HCT116 (cell line): Measurements from ENCODE around the gene MTOR. TPM values are rescaled to one million over a fixed set of nuclear protein-coding genes. Genes with fewer than 3 reads are reported as not detected.

Source experiments
- ATAC-seq: fragments of 200-7000 bp; cut with Tn5 transposase; 2 replicates; pipeline ENCODE4 v1.9.1; 2020; ENCODE audit warnings: mild to moderate bottlenecking, moderate library complexity
- BruUV-seq: library from RNA; stranded (reverse); fragments of 400-500 nt; replicated peaks from 2 replicates; lab custom pipeline; 2021; lab: Mats Ljungman, UMichigan
- CTCF ChIA-PET: fragments of 300-600 bp; sonication (Branson Sonifier 250); formaldehyde crosslinking; loops from one replicate; lab custom pipeline; 2021; ENCODE audit warnings: antibody characterized with exemption; lab: Charles Lee
- POLR2A ChIA-PET: fragments of 300-600, 350-600 bp; sonication (Branson Sonifier 250); formaldehyde crosslinking; loops from one replicate; lab custom pipeline; 2021; ENCODE audit warnings: antibody characterized with exemption; lab: Charles Lee
- RAD21 ChIA-PET, 2 experiments: fragments of 300-600 bp; sonication (Branson Sonifier 250); formaldehyde crosslinking; loops; one replicate each; lab custom pipeline; 2023; ENCODE audit warnings: low total read pairs in 2 of 2; ENCODE audit not compliant: uncharacterized antibody in 2 of 2, unreplicated experiment in 2 of 2, low non-redundant PET in 1 of 2; lab: Charles Lee
- DNase-seq: peaks from one replicate; pipeline ENCODE4 v3.0.0-alpha.2; 2010; ENCODE audit warnings: low read depth, low spot score
- H2AFZ ChIP-seq: fragments of 200-600 bp; shearing (Covaris generic), sonication (generic); 2 replicates; pipeline ENCODE4 v1.6.1; 2017; ENCODE audit warnings: low read depth, mixed run types, mixed read lengths, antibody characterized with exemption, low read length; ENCODE audit not compliant: poor library complexity, severe bottlenecking
- H3K27ac ChIP-seq: 2 replicates; pipeline ENCODE4 v1.5.1; 2012; ENCODE audit warnings: low read depth, low read length
- H3K27me3 ChIP-seq: fragments of 200-600 bp; sonication (generic); 2 replicates; pipeline ENCODE4 v1.6.1; 2016; ENCODE audit warnings: mixed run types, low read length, mixed read lengths; ENCODE audit not compliant: insufficient read depth
- H3K36me3 ChIP-seq, 2 experiments: fragments of 200-500 bp in 1 of 2; fragments of 200-600 bp in 1 of 2; sonication (Bioruptor generic) in 1 of 2; sonication (generic) in 1 of 2; 2 replicates each; pipeline versions ENCODE4 v1.5.1 to v1.6.1; 2014 to 2016; ENCODE audit warnings: low read length in 2 of 2, inconsistent platforms in 1 of 2, mixed read lengths in 1 of 2, mixed run types in 1 of 2; ENCODE audit not compliant: insufficient read depth in 2 of 2, control insufficient read depth in 1 of 2
- H3K4me1 ChIP-seq, 2 experiments: fragments of 200-600 bp in 1 of 2; sonication (generic) in 1 of 2; 2 replicates each; pipeline versions ENCODE4 v1.5.1 to v1.6.1; 2012 to 2017; ENCODE audit warnings: low read length in 2 of 2, inconsistent platforms in 1 of 2, mild to moderate bottlenecking in 1 of 2, mixed read lengths in 1 of 2, mixed run types in 1 of 2, moderate library complexity in 1 of 2; ENCODE audit not compliant: insufficient read depth in 2 of 2, control insufficient read depth in 1 of 2
- H3K4me2 ChIP-seq: fragments of 200-600 bp; sonication (generic); 2 replicates; pipeline ENCODE4 v1.6.1; 2017; ENCODE audit warnings: mixed run types, low read length, mixed read lengths
- H3K4me3 ChIP-seq, 2 experiments: fragments of 200-600 bp in 1 of 2; sonication (generic) in 1 of 2; replicated peaks in 1 of 2; 2 replicates each; pipeline ENCODE4 v1.5.1; 2011 to 2016; ENCODE audit warnings: low read length in 2 of 2, control low read depth in 1 of 2, low read depth in 1 of 2, mild to moderate bottlenecking in 1 of 2, mixed read lengths in 1 of 2, mixed run types in 1 of 2
- H3K79me2 ChIP-seq: fragments of 200-600 bp; sonication (generic); 2 replicates; pipeline ENCODE4 v1.6.1; 2017; ENCODE audit warnings: mild to moderate bottlenecking, mixed run types, low read length, moderate library complexity, mixed read lengths; ENCODE audit not compliant: insufficient read depth
- H3K9ac ChIP-seq: fragments of 200-600 bp; sonication (generic); 2 replicates; pipeline ENCODE4 v1.6.1; 2016; ENCODE audit warnings: low read length, mixed read lengths
- H3K9me2 ChIP-seq: fragments of 200-600 bp; sonication (generic), shearing (Covaris generic); 2 replicates; pipeline ENCODE4 v1.6.1; 2017; ENCODE audit warnings: mixed run types, mild to moderate bottlenecking, moderate library complexity; ENCODE audit not compliant: insufficient read depth
- H3K9me3 ChIP-seq, 2 experiments: fragments of 200-500 bp in 1 of 2; fragments of 200-600 bp in 1 of 2; sonication (Bioruptor generic) in 1 of 2; sonication (generic) in 1 of 2; 2 replicates each; pipeline ENCODE4 v1.6.1; 2014 to 2017; ENCODE audit warnings: low read length in 2 of 2, mixed read lengths in 2 of 2, inconsistent platforms in 1 of 2, low read depth in 1 of 2, mild to moderate bottlenecking in 1 of 2, mixed run types in 1 of 2, moderate library complexity in 1 of 2; ENCODE audit not compliant: control insufficient read depth in 1 of 2, insufficient read depth in 1 of 2
- H4K20me1 ChIP-seq: fragments of 200-600 bp; sonication (generic), shearing (Covaris generic); 2 replicates; pipeline ENCODE4 v1.6.1; 2017; ENCODE audit warnings: mixed run types, mild to moderate bottlenecking, moderate library complexity; ENCODE audit not compliant: insufficient read depth
- CTCF ChIP-seq, 3 experiments: fragments of 200-600 bp in 1 of 3; sonication (generic) in 1 of 3; IDR thresholded peaks in 2 of 3; conservative IDR thresholded peaks in 1 of 3; 2 replicates each; pipeline ENCODE4 v1.5.1; 2012 to 2017; ENCODE audit warnings: low read depth in 2 of 3, low read length in 2 of 3, antibody characterized with exemption in 1 of 3, borderline replicate concordance in 1 of 3, control low read depth in 1 of 3, mild to moderate bottlenecking in 1 of 3, mixed read lengths in 1 of 3, mixed run types in 1 of 3, moderate library complexity in 1 of 3; ENCODE audit not compliant: insufficient read depth in 1 of 3
- ELF1 ChIP-seq: IDR thresholded peaks from 2 replicates; pipeline ENCODE4 v1.6.1; 2012; ENCODE audit warnings: low read depth, borderline replicate concordance
- intact Hi-C: fragments of 100-400 bp; cut with micrococcal nuclease; formaldehyde crosslinking; loops from 2 replicates; pipeline ENCODE4 v1.10.0; 2022
- total RNA-seq: library from RNA; stranded (reverse); gene quantifications from one replicate; pipeline ENCODE4 v1.2.1, GENCODE V29; 2021; ENCODE audit not compliant: unreplicated experiment

The MTOR gene
- total RNA-seq, 1 experiment from 2014 or later, result 42.2 TPM

DNA sequence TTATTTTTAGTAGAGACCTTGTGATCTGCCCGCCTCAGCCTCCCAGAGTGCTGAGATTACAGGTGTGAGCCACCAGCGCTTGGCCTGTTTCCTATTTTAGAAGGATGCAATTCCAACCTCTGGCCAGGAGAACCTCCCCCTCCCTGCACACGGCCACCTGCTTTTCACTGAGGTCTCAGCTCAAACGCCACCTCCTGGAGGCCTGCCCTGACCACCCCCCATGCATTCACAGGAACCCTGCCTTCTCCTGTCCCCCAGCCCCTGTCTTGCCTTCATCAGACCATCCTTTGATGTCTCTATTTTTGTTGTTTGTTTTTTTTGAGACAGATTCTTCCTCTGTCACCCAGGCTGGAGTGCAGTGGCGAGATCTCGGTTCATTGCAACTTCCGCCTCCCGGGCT is 204.9 kb downstream of the MTOR start:
- Histone ChIP-seq H3K4me2 (peak overlapping the region; percentile 95; the same call in 1 of the 2 replicates), H3K4me3 (no peak overlapping the region), H4K20me1 (no peaks in the 10 kb centered on the region), H3K79me2 (peaks cover 44% of the 10 kb centered on the region), H3K9me2 (no peaks in the 10 kb centered on the region), H3K27me3 (no peaks in the 10 kb centered on the region), H3K36me3 (peaks cover 2 to 25% of the 10 kb centered on the region in 2 experiments; a peak in 2 of 4 replicates), H3K9ac (no peak overlapping the region), H3K4me1 (peaks cover 6 to 21% of the 10 kb centered on the region in 2 experiments; a peak in 3 of 4 replicates), H3K27ac (no peak overlapping the region), H2AFZ (no peak overlapping the region), H3K9me3 (no peaks in the 10 kb centered on the region)
- ATAC-seq (no peak), DNase-seq (no peak)
- ChIA-PET CTCF (no interaction called here), POLR2A (no interaction called here), RAD21 (no interaction called here)
- TF ChIP-seq ELF1, result no peak
- TF ChIP-seq CTCF (IDR thresholded peaks at IDR 0.05 in 2 of 3, conservative IDR thresholded peaks at IDR 0.05 in 1 of 3; ENCODE audit: borderline replicate concordance in 1 of 3, insufficient read depth in 1 of 3, low read depth in 2 of 3, low read length in 2 of 3), result 0 out of 6 replicates have a peak, but pooled peaks of 1 of the 3 experiments have one; percentile 9
- TSS peak; percentile 26 for BruUV-seq
- intact Hi-C loops, result no loop called here

Other genes with a start within 250 kb of the MTOR start
- 155 TPM for gene TARDBP, start 249.9 kb downstream of the MTOR start, total RNA-seq
- gene MASP2, start 215.3 kb downstream of the MTOR start, total RNA-seq, result 0.25 TPM
- gene SRM, start 202.5 kb downstream of the MTOR start, total RNA-seq, result 150 TPM
- 80.7 TPM for gene EXOSC10, start 162.7 kb downstream of the MTOR start, total RNA-seq
- not detected for gene ANGPTL7, start 73.2 kb downstream of the MTOR start, total RNA-seq
- gene UBIAD1, start 10.6 kb upstream of the MTOR start, total RNA-seq, result 17.2 TPM
- 2.3 TPM for gene DISP3, start 216.6 kb upstream of the MTOR start, total RNA-seq